GM20000 (cell line): ENCODE data around the gene BCKDK.
"Not testable (repeated sequence)": the region's sequence is repeated elsewhere in the genome, so short reads cannot be mapped to it uniquely, and the experiment has no call there.

Source experiments
- DNase-seq: peaks from one replicate; pipeline ENCODE4 v3.0.0; 2012; ENCODE audit warnings: low spot score
- CTCF ChIP-seq: IDR thresholded peaks from 2 replicates; pipeline ENCODE4 v1.5.1; 2012; ENCODE audit warnings: mild to moderate bottlenecking, control low read depth; ENCODE audit errors: extremely low read depth, missing control alignments

Gene BCKDK

GRCh38 chr16:31143694-31144148 lies 35.5 kb downstream of the BCKDK start:
- DNase-seq, result peak; percentile 21
- TF ChIP-seq CTCF, result no peak

GRCh38 chr16:31144418-31144817 lies 36.2 kb downstream of the BCKDK start:
- DNase-seq, result not testable (repeated sequence)

GRCh38 chr16:31145398-31145990 lies 37.3 kb downstream of the BCKDK start:
- no peak for DNase-seq
- no peak for TF ChIP-seq CTCF

- no peak for DNase-seq
- no peak for TF ChIP-seq CTCF
These were observed 39.4 kb downstream of the BCKDK start for GRCh38 chr16:31147574-31147973.

- TF ChIP-seq CTCF, result no peak
- DNase-seq, result no peak
These were observed 40.1 kb downstream of the BCKDK start for GRCh38 chr16:31148281-31148728.

- no peak for DNase-seq
- no peak for TF ChIP-seq CTCF
These were observed 40.7 kb downstream of the BCKDK start for GRCh38 chr16:31148896-31149295.

- TF ChIP-seq CTCF, result no peak
These were observed 41.1 kb downstream of the BCKDK start for GRCh38 chr16:31149332-31149731.

GRCh38 chr16:31149894-31150890 lies 42.0 kb downstream of the BCKDK start, which contains the start of gene PRSS36:
Gene PRSS36 (minus strand): TSS chr16:31150066. CDS start chr16:31150035, 31 bp downstream.
- DNase-seq, result no peak
- no peak for TF ChIP-seq CTCF

More at GRCh38 chr16:31149332-31149731, 41.1 kb downstream of the BCKDK start:
- no peak for DNase-seq

GRCh38 chr16:31150976-31151375 lies 42.8 kb downstream of the BCKDK start:
- DNase-seq, result not testable (repeated sequence)
